Left renal pelvis (tissue), 4 donors: Measurements from ENCODE around the gene PLP2. TPM values are rescaled to one million over a fixed set of nuclear protein-coding genes. Genes with fewer than 3 reads are reported as not detected.

Source experiments
- DNase-seq, 4 donors: peaks; one replicate each; pipeline ENCODE4 v3.0.0-alpha.2; 2013; ENCODE audit warnings: low read depth in 4 of 4, low spot score in 3 of 4
- polyA plus RNA-seq, 4 donors: library from polyadenylated mRNA; unstranded; fragments of 120-200 nt; gene quantifications; one replicate each; pipeline ENCODE4 v1.2.1, GENCODE V29; 2013; ENCODE audit not compliant: insufficient read length in 4 of 4

PLP2 gene
- polyA plus RNA-seq, 4 donors: 14.8 to 42.3 (median 37.5) TPM

GRCh38 chrX:49186125-49187027, 14.7 kb downstream of the PLP2 start, which contains the start of gene PRICKLE3:
PRICKLE3 (minus strand) TSS chrX:49186373; CDS start chrX:49186297, 76 bp downstream.
- DNase-seq: no peak

GRCh38 chrX:49187028-49187394, 15.3 kb downstream of the PLP2 start:
- DNase-seq: no peak

- no peak for DNase-seq
These were observed 15.8 kb downstream of the PLP2 start for GRCh38 chrX:49187526-49187925.

GRCh38 chrX:49188468-49189076, 16.9 kb downstream of the PLP2 start:
- no peak for DNase-seq

- DNase-seq: no peak
These were observed 17.9 kb downstream of the PLP2 start for GRCh38 chrX:49189606-49190005.

- peak; percentile 86 to 93 (median 91) for DNase-seq
These were observed 19.3 kb downstream of the PLP2 start for GRCh38 chrX:49190821-49191573.

- no peak for DNase-seq
These were observed 19.9 kb downstream of the PLP2 start for GRCh38 chrX:49191574-49192011.

GRCh38 chrX:49192722-49193328, 21.1 kb downstream of the PLP2 start:
- DNase-seq: no peak

GRCh38 chrX:49193542-49193964, 21.9 kb downstream of the PLP2 start:
- no peak for DNase-seq

GRCh38 chrX:49197543-49198087, 25.9 kb downstream of the PLP2 start:
- no peak for DNase-seq

GRCh38 chrX:49198540-49199314, 27.0 kb downstream of the PLP2 start:
- DNase-seq: no peak

- DNase-seq: no peak
These were observed 27.6 kb downstream of the PLP2 start for GRCh38 chrX:49199315-49199595.

GRCh38 chrX:49199906-49200771, 28.4 kb downstream of the PLP2 start, which contains the start of gene SYP:
SYP (minus strand) TSS chrX:49200193; CDS start chrX:49200186, 7 bp downstream.
- DNase-seq: peak; percentile 43 to 68 (median 63)

- no peak for DNase-seq
These were observed 30.3 kb downstream of the PLP2 start for GRCh38 chrX:49202022-49202421.

- DNase-seq: no peak
These were observed 31.8 kb downstream of the PLP2 start for GRCh38 chrX:49203536-49203935.

GRCh38 chrX:49204017-49204416, 32.3 kb downstream of the PLP2 start:
- no peak for DNase-seq

- DNase-seq: no peak
These were observed 33.0 kb downstream of the PLP2 start for GRCh38 chrX:49204709-49205108.

GRCh38 chrX:49205443-49205842, 33.7 kb downstream of the PLP2 start:
- DNase-seq: no peak

GRCh38 chrX:49206543-49206942, 34.8 kb downstream of the PLP2 start:
- no peak for DNase-seq
